Psoas muscle (tissue), 8 donors: ENCODE results near the gene OR10A6. TPM values are rescaled to one million over a fixed set of nuclear protein-coding genes. Genes with fewer than 3 reads are reported as not detected.

Experiments
- ATAC-seq, 4 donors: fragments of 200-7000 bp; cut with Tn5 transposase; one replicate each; pipeline ENCODE4 v1.9.1; 2020; ENCODE audit warnings: moderate library complexity in 3 of 4, mild to moderate bottlenecking in 2 of 4
- DNase-seq, 2 donors: peaks; one replicate each; pipeline ENCODE4 v3.0.0-alpha.2; 2020
- H3K27ac ChIP-seq: fragments of 200-600 bp; one replicate; pipeline ENCODE4 v1.8.0; 2022
- H3K27me3 ChIP-seq, 3 donors: fragments of 200-600 bp in 1 of 3; one replicate each; pipeline versions ENCODE4 v1.6.1 to v1.8.0; 2013 to 2022; ENCODE audit warnings: low read length in 2 of 3, mild to moderate bottlenecking in 2 of 3, moderate library complexity in 1 of 3; ENCODE audit not compliant: insufficient read depth in 3 of 3
- H3K36me3 ChIP-seq, 2 donors: fragments of 200-600 bp in 1 of 2; one replicate each; pipeline versions ENCODE4 v1.6.1 to v1.8.0; 2013 to 2022; ENCODE audit warnings: low read depth in 1 of 2, mild to moderate bottlenecking in 1 of 2, moderate library complexity in 1 of 2; ENCODE audit not compliant: insufficient read depth in 1 of 2
- H3K4me1 ChIP-seq: fragments of 200-600 bp; one replicate; pipeline ENCODE4 v1.8.0; 2022
- H3K4me3 ChIP-seq: fragments of 200-600 bp; one replicate; pipeline ENCODE4 v1.8.0; 2022; ENCODE audit warnings: mild to moderate bottlenecking
- H3K9me3 ChIP-seq: fragments of 200-600 bp; one replicate; pipeline ENCODE4 v1.8.0; 2022
- WGBS, 3 donors: extraction: QIAGEN DNeasy Blood & Tissue Kit; methylation state at CpG; one replicate each; pipeline versions ENCODE4 v1.1.6 to v1.1.7; 2013; 5-methylcytosine and 5-hydroxymethylcytosine counted together
- intact Hi-C, 2 donors: fragments of 100-400 bp; cut with DNase I; formaldehyde crosslinking; loops; one replicate each; pipeline versions ENCODE4 v1.11.0 to v1.14.2; 2022
- polyA plus RNA-seq, 3 donors: library from polyadenylated mRNA; stranded (reverse); fragments of 200-250 nt; gene quantifications; one replicate each; pipeline ENCODE4 v1.2.3, GENCODE V29; 2013
- total RNA-seq, 4 donors: library from RNA; stranded (reverse); fragmentation: NEBNext Ultra II Directional in 2 of 4; extraction: Animal tissue kit (Norgen Biotek cat#: 25700) in 2 of 4; gene quantifications; one replicate each; pipeline versions ENCODE4 v1.2.1 to v1.2.4, GENCODE V29; 2021 to 2023
- TF ChIP-seq, protein P1 (sequence below): fragments of 200-600 bp; IDR thresholded peaks from one replicate; pipeline ENCODE4 v1.8.0; 2022; ENCODE audit warnings: antibody characterized with exemption
- donor health status: healthy with polysubstance abuse.
- donor health status: DM: no; HTN: no; CAD: no; lungs with moderate emphysema.
- donor health status: Bipolar disorder and iron deficiency.
- donor health status: healthy.
- donor health status: DM: yes; HTN: yes; CAD: no.
- donor health status: DM: no; HTN: no; CAD: no.
- donor health status: DM: no; HTN: no; CAD: no.
- donor health status: DM: yes; HTN: yes; CAD: no.

OR10A6 gene
- total and polyA plus RNA-seq, 7 donors = not detected

DNA sequence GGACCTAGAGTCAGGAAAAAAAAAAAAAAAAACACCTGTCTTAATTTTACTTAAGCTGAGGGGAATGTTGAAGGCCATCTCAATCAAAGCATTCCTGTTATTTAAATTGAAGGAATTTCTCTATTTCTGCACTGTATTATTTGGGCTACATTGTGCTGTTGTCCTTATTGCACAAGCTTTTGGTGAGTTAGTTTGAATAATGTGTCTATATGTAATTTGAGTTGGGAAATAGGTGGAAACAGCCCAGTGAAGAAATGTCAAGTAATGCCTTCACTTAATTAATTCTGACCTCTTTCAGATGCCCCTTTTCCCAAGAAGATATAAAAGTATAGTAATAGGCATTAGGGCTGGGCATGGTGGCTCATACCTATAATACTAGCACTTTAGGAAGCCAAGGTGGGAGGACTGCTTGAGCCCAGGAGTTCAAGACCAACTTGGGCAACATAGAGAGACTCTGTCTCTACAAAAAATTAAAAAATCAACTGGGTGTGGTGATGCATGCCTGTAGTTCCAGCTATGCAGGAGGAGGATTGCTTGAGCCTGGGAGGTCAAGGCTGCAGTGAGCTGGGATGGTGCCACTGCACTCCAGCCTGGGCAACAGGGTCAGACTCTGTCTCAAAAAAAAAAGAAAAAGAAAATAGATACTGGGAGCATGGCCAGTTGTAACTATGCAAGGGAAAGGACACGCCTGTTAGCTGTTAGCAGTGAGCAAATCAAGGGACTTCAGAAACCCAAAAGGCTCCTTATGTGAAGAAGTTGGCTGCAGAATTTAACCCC is 34.9 kb downstream of the OR10A6 start:
- WGBS, 3 donors = 16 to 26% (median 20%) methylated on average over 1 of the region's 1 CpG
- TF ChIP-seq, protein P1, sequence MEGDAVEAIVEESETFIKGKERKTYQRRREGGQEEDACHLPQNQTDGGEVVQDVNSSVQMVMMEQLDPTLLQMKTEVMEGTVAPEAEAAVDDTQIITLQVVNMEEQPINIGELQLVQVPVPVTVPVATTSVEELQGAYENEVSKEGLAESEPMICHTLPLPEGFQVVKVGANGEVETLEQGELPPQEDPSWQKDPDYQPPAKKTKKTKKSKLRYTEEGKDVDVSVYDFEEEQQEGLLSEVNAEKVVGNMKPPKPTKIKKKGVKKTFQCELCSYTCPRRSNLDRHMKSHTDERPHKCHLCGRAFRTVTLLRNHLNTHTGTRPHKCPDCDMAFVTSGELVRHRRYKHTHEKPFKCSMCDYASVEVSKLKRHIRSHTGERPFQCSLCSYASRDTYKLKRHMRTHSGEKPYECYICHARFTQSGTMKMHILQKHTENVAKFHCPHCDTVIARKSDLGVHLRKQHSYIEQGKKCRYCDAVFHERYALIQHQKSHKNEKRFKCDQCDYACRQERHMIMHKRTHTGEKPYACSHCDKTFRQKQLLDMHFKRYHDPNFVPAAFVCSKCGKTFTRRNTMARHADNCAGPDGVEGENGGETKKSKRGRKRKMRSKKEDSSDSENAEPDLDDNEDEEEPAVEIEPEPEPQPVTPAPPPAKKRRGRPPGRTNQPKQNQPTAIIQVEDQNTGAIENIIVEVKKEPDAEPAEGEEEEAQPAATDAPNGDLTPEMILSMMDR = no peak

DNA sequence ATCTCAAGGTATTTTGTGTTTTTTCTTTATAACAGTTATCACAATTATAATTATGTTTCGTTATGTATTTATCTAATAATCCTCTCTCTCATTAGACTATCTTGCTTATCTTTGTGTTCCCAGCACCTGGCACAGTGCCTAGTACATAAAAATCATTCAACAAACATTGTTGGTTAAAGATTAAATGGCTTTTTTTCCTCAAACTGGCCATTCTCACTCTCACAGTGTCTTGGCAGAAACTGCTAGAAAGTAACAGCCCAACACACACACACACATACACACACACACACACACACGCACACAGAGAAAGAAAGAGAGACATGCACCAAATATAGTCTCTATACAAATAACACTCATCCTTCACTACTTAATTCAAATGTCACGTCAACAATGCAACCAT is 36.8 kb downstream of the OR10A6 start:
- DNase-seq = no peak
- Histone ChIP-seq H3K4me3 (no peak overlapping the region), H3K4me1 (no peaks in the 10 kb centered on the region), H3K27me3 (no peaks in the 10 kb centered on the region), H3K27ac (no peak overlapping the region), H3K9me3 (no peaks in the 10 kb centered on the region), H3K36me3 (no peaks in the 10 kb centered on the region)
- ATAC-seq = no peak
- intact Hi-C loops = loop anchor here in 1 of 2 donors (5.0 kb wide), 1 partner anchor 93 kb away; the partner anchor contains the start of gene EIF3F
- TF ChIP-seq, protein P1 = no peak
- WGBS, 3 donors = 80 to 93% (median 82%) methylated on average over 3 of the region's 3 CpGs

More for the DNA sequence above, 34.9 kb downstream of the OR10A6 start:
- intact Hi-C loops = no loop called here
- H3K4me3 ChIP-seq = no peak overlapping the region
- no peaks in the 10 kb centered on the region for H3K4me1 ChIP-seq
- no peaks in the 10 kb centered on the region for H3K27me3 ChIP-seq
- DNase-seq (no peak), ATAC-seq (no peak)
- no peaks in the 10 kb centered on the region for H3K36me3 ChIP-seq
- H3K27ac ChIP-seq = no peak overlapping the region
- no peaks in the 10 kb centered on the region for H3K9me3 ChIP-seq

DNA sequence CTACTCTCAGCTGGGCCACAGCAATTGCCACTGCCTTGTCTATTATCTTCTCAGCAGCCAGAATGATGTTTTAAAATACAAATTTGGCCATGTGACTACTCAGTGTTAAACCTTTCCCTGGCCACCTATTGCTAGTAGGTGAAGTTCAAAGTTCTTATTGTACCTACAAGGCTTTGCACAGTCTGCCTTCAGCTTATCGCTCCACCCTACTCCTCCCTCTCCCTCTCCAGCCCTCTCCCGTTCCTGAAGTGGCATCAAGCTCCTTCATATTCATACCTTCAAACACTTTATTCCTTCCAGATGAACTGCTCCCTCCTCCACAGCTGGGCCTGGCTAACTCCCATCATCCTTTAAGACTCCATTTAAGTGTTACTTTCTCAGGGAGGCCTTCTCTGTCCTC is 37.3 kb downstream of the OR10A6 start:
- Histone ChIP-seq H3K4me1 (no peaks in the 10 kb centered on the region), H3K27me3 (no peaks in the 10 kb centered on the region), H3K27ac (no peak overlapping the region), H3K36me3 (no peaks in the 10 kb centered on the region), H3K4me3 (no peak overlapping the region), H3K9me3 (no peaks in the 10 kb centered on the region)
- TF ChIP-seq, protein P1 = no peak
- 73 to 92% (median 74%) methylated on average over 2 of the region's 2 CpGs for WGBS, 3 donors
- intact Hi-C loops = loop anchor here (2.0 to 5.0 kb wide), 3 partner anchors 93 to 203 kb away; partner anchors contain the start of gene EIF3F (in 2 of the 2)
- ATAC-seq = no peak
- DNase-seq = no peak

DNA sequence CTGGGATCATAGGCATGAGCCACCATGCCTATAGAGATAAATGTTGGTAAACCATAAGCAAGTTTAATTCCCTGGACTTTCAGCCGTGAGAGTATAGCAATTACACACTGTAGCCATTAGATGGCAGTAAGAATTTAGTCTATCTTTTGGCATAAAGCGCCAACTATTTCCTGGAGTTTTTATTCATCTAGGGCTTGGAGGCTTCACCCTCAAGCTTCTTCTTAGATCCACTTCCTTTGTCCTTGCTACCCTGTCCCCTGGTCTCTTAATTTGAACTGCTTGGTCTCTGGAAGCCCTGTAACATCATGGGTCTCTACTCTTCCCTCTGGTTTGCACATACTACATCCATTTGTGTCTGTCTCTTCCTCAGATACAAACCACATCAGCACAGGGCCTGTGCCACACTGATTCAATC is 38.2 kb downstream of the OR10A6 start:
- Histone ChIP-seq H3K4me3 (no peak overlapping the region), H3K36me3 (no peaks in the 10 kb centered on the region), H3K27me3 (no peaks in the 10 kb centered on the region), H3K9me3 (no peaks in the 10 kb centered on the region), H3K4me1 (no peaks in the 10 kb centered on the region), H3K27ac (no peak overlapping the region)
- WGBS, 3 donors = 8 to 14% (median 11%) methylated on average over 2 of the region's 2 CpGs
- TF ChIP-seq, protein P1 = peak; percentile 57
- intact Hi-C loops = loop anchor here (2.0 to 5.0 kb wide), 3 partner anchors 94 to 204 kb away; partner anchors contain the start of gene EIF3F (in 2 of the 2)
- ATAC-seq (peak; percentile 48 to 72 (median 52)), DNase-seq (no peak)
